H1 (cell line): ENCODE measurements around the gene FRK. TPM values are rescaled to one million over a fixed set of nuclear protein-coding genes. Genes with fewer than 3 reads are reported as not detected.

Source experiments
- CTCF ChIA-PET: fragments of 300-600 bp; sonication (Branson Sonifier 250); formaldehyde crosslinking; loops from one replicate; lab custom pipeline; 2021; ENCODE audit not compliant: partially characterized antibody; lab: Charles Lee
- POLR2A ChIA-PET: fragments of 300-600 bp; sonication (Branson Sonifier 250); formaldehyde crosslinking; loops from one replicate; lab custom pipeline; 2021; ENCODE audit warnings: inconsistent platforms; ENCODE audit not compliant: partially characterized antibody; lab: Charles Lee
- DNase-seq, 2 experiments: peaks; one replicate each; pipeline versions ENCODE4 v3.0.0 to v3.0.0-alpha.2; 2010 to 2022; ENCODE audit warnings: low spot score in 2 of 2, low read depth in 1 of 2, mixed read lengths in 1 of 2
- FAIRE-seq: peaks from 2 replicates; lab custom pipeline; 2011; peaks lifted over from hg19 to GRCh38; lab: Jason Lieb, UNC
- H2AFZ ChIP-seq: 2 replicates; pipeline ENCODE4 v1.8.1; 2012; ENCODE audit warnings: low read length, inconsistent platforms
- H2AK5ac ChIP-seq: 2 replicates; pipeline ENCODE4 v1.6.1; 2013; ENCODE audit warnings: low read depth, low read length
- H2BK120ac ChIP-seq: replicated peaks from 2 replicates; pipeline ENCODE3; 2013; ENCODE audit warnings: low read depth, low read length, inconsistent platforms
- H2BK12ac ChIP-seq: 2 replicates; pipeline ENCODE4 v1.6.1; 2013; ENCODE audit warnings: low read depth, low read length
- H2BK15ac ChIP-seq: 2 replicates; pipeline ENCODE4 v1.6.1; 2013; ENCODE audit warnings: low read length
- H2BK20ac ChIP-seq: 2 replicates; pipeline ENCODE4 v1.6.1; 2013; ENCODE audit warnings: low read length
- H2BK5ac ChIP-seq: 2 replicates; pipeline ENCODE4 v1.6.1; 2013; ENCODE audit warnings: low read depth, low read length
- H3K14ac ChIP-seq: 2 replicates; pipeline ENCODE4 v1.6.1; 2013; ENCODE audit warnings: inconsistent platforms; ENCODE audit not compliant: insufficient read length
- H3K18ac ChIP-seq: 2 replicates; pipeline ENCODE4 v1.6.1; 2013; ENCODE audit warnings: low read length; ENCODE audit errors: extremely low read depth
- H3K23ac ChIP-seq: 2 replicates; pipeline ENCODE4 v1.6.1; 2013; ENCODE audit warnings: inconsistent platforms; ENCODE audit not compliant: insufficient read length
- H3K23me2 ChIP-seq: 2 replicates; pipeline ENCODE4 v1.6.1; 2013; ENCODE audit warnings: low read depth, low read length
- H3K27ac ChIP-seq: 2 replicates; pipeline ENCODE4 v1.6.1; 2011; ENCODE audit warnings: low read depth, low read length, inconsistent platforms
- H3K27me3 ChIP-seq, 4 experiments: replicated peaks in 1 of 4; 1 replicate in 1 of 4; 2 replicates in 3 of 4; pipeline versions ENCODE4 v1.6.1 to v1.8.1; 2011 to 2013; ENCODE audit warnings: low read length in 3 of 4, mild to moderate bottlenecking in 3 of 4, inconsistent platforms in 2 of 4, mixed read lengths in 2 of 4, moderate library complexity in 1 of 4; ENCODE audit not compliant: control insufficient read depth in 3 of 4, insufficient read depth in 3 of 4; ENCODE audit errors: extremely low read depth in 1 of 4
- H3K36me3 ChIP-seq, 4 experiments: 2 replicates each; pipeline versions ENCODE4 v1.6.1 to v1.8.1; 2011 to 2013; ENCODE audit warnings: mild to moderate bottlenecking in 4 of 4, low read length in 3 of 4, moderate library complexity in 2 of 4, control low read depth in 1 of 4, inconsistent platforms in 1 of 4; ENCODE audit not compliant: insufficient read depth in 4 of 4, control insufficient read depth in 2 of 4
- H3K4ac ChIP-seq: replicated peaks from 2 replicates; pipeline ENCODE3; 2013; ENCODE audit warnings: low read length, low read depth, mixed read lengths, inconsistent platforms; ENCODE audit not compliant: insufficient read length
- H3K4me1 ChIP-seq, 4 experiments: replicated peaks in 1 of 4; 1 replicate in 1 of 4; 2 replicates in 3 of 4; pipeline versions ENCODE4 v1.6.1 to v1.8.1; 2011 to 2013; ENCODE audit warnings: low read length in 3 of 4, inconsistent platforms in 2 of 4, mixed read lengths in 1 of 4; ENCODE audit not compliant: insufficient read depth in 4 of 4, control insufficient read depth in 3 of 4
- H3K4me2 ChIP-seq, 2 experiments: 2 replicates each; pipeline versions ENCODE4 v1.6.1 to v1.8.1; 2011 to 2013; ENCODE audit warnings: low read depth in 2 of 2, low read length in 2 of 2, control low read depth in 1 of 2, inconsistent platforms in 1 of 2, mild to moderate bottlenecking in 1 of 2; ENCODE audit not compliant: insufficient read depth in 1 of 2
- H3K4me3 ChIP-seq, 4 experiments: fragments of 200-600, 300-600 bp in 1 of 4; sonication (generic), shearing (Covaris generic), sonication (Bioruptor Twin) in 1 of 4; 2 replicates each; pipeline versions ENCODE4 v1.5.1 to v1.8.1; 2011 to 2016; ENCODE audit warnings: low read length in 4 of 4, low read depth in 3 of 4, control low read depth in 2 of 4, inconsistent platforms in 2 of 4, mild to moderate bottlenecking in 2 of 4, mixed read lengths in 1 of 4, moderate library complexity in 1 of 4; ENCODE audit not compliant: insufficient read depth in 2 of 4; ENCODE audit errors: extremely low read depth in 1 of 4
- H3K56ac ChIP-seq: replicated peaks from 2 replicates; pipeline ENCODE3; 2013; ENCODE audit warnings: low read depth, mild to moderate bottlenecking, mixed read lengths, low read length, inconsistent platforms; ENCODE audit not compliant: insufficient read length
- H3K79me1 ChIP-seq: 2 replicates; pipeline ENCODE4 v1.6.1; 2013; ENCODE audit warnings: low read depth, low read length, control low read depth
- H3K79me2 ChIP-seq, 2 experiments: 2 replicates each; pipeline versions ENCODE4 v1.6.1 to v1.8.1; 2012 to 2013; ENCODE audit warnings: low read length in 2 of 2, mild to moderate bottlenecking in 2 of 2, inconsistent platforms in 1 of 2; ENCODE audit not compliant: insufficient read depth in 2 of 2, control insufficient read depth in 1 of 2
- H3K9ac ChIP-seq, 4 experiments: replicated peaks in 1 of 4; 1 replicate in 1 of 4; 2 replicates in 3 of 4; pipeline versions ENCODE4 v1.6.1 to v1.8.1; 2011 to 2013; ENCODE audit warnings: low read depth in 3 of 4, low read length in 3 of 4, control low read depth in 2 of 4, mild to moderate bottlenecking in 2 of 4, moderate library complexity in 2 of 4, inconsistent platforms in 1 of 4; ENCODE audit errors: extremely low read depth in 1 of 4
- H3K9me3 ChIP-seq, 2 experiments: 2 replicates each; pipeline versions ENCODE4 v1.6.1 to v1.8.1; 2012 to 2013; ENCODE audit warnings: mild to moderate bottlenecking in 2 of 2, moderate library complexity in 2 of 2, control low read depth in 1 of 2, inconsistent platforms in 1 of 2, low read depth in 1 of 2, low read length in 1 of 2, mixed read lengths in 1 of 2; ENCODE audit not compliant: insufficient read depth in 2 of 2
- H4K20me1 ChIP-seq, 2 experiments: replicated peaks in 1 of 2; 2 replicates each; pipeline versions ENCODE3 to v1.8.1; 2011 to 2013; ENCODE audit warnings: inconsistent platforms in 2 of 2, low read length in 2 of 2, mild to moderate bottlenecking in 1 of 2; ENCODE audit not compliant: insufficient read depth in 2 of 2, control insufficient read depth in 1 of 2
- H4K5ac ChIP-seq: 2 replicates; pipeline ENCODE4 v1.6.1; 2013; ENCODE audit warnings: low read length, low read depth, mixed read lengths, inconsistent platforms; ENCODE audit not compliant: insufficient read length
- H4K8ac ChIP-seq: 2 replicates; pipeline ENCODE4 v1.8.0; 2013; ENCODE audit warnings: mild to moderate bottlenecking, moderate library complexity, low read length, inconsistent platforms; ENCODE audit not compliant: insufficient read depth; ENCODE audit errors: extremely low read depth
- H4K91ac ChIP-seq: replicated peaks from 2 replicates; pipeline ENCODE3; 2013; ENCODE audit warnings: low read length, mixed read lengths, inconsistent platforms; ENCODE audit not compliant: insufficient read length
- CBX8 ChIP-seq: fragments of 300-800, 300-1000 bp; sonication (generic); IDR thresholded peaks from 2 replicates; pipeline ENCODE4 v1.7.1; 2016; ENCODE audit warnings: low read depth, low read length, borderline replicate concordance
- CHD1 ChIP-seq: IDR thresholded peaks from 2 replicates; pipeline ENCODE4 v1.6.1; 2012; ENCODE audit warnings: low read depth, low read length, improper control_type of control experiment
- CTBP2 ChIP-seq: IDR thresholded peaks from 2 replicates; pipeline ENCODE4 v1.7.0; 2011; ENCODE audit warnings: borderline replicate concordance, mild to moderate bottlenecking, moderate library complexity, mixed read lengths, low read length; ENCODE audit not compliant: insufficient read depth, insufficient read length
- GABPA ChIP-seq: IDR thresholded peaks from 2 replicates; pipeline ENCODE4 v1.6.1; 2011; ENCODE audit warnings: mild to moderate bottlenecking, low read length, moderate library complexity, borderline replicate concordance; ENCODE audit not compliant: insufficient read depth
- HDAC6 ChIP-seq: IDR thresholded peaks from one replicate; pipeline ENCODE4 v1.7.1; 2012; ENCODE audit warnings: low read depth, mild to moderate bottlenecking, inconsistent platforms, low read length, moderate library complexity
- RBBP5 ChIP-seq: IDR thresholded peaks from 2 replicates; pipeline ENCODE4 v1.7.1; 2012; ENCODE audit warnings: low read depth, mild to moderate bottlenecking, inconsistent platforms, low read length, moderate library complexity, borderline replicate concordance
- SRF ChIP-seq: IDR thresholded peaks from 2 replicates; pipeline ENCODE4 v1.6.1; 2011; ENCODE audit warnings: mild to moderate bottlenecking, low read depth, low read length, moderate library complexity
- TAF1 ChIP-seq: IDR thresholded peaks from 2 replicates; pipeline ENCODE4 v1.6.1; 2011; ENCODE audit warnings: mild to moderate bottlenecking, low read depth, low read length
- TCF12 ChIP-seq: IDR thresholded peaks from 2 replicates; pipeline ENCODE4 v1.6.1; 2011; ENCODE audit warnings: low read depth, mild to moderate bottlenecking, low read length
- TEAD4 ChIP-seq: IDR thresholded peaks from 2 replicates; pipeline ENCODE4 v1.6.1; 2012; ENCODE audit warnings: low read depth, low read length, inconsistent platforms, mixed read lengths
- WGBS, 2 experiments: shearing (Covaris generic) in 1 of 2; methylation state at CpG; one replicate each; pipeline versions ENCODE4 v1.1.6 to v1.1.7; 2013 to 2015; ENCODE audit warnings: low lambda C conversion rate in 2 of 2, mixed read lengths in 2 of 2, inconsistent platforms in 1 of 2, low coverage in 1 of 2, missing lambda C conversion rate in 1 of 2; ENCODE audit not compliant: insufficient replicate concordance in 2 of 2, insufficient coverage in 1 of 2, insufficient read length in 1 of 2; ENCODE audit errors: extremely low coverage in 1 of 2, missing lambda C conversion rate in 1 of 2; 5-methylcytosine and 5-hydroxymethylcytosine counted together
- polyA plus RNA-seq, 7 experiments: library from polyadenylated mRNA; depleted of rRNA in 3 of 7; stranded (reverse) in 5 of 7; unstranded in 2 of 7; fragments of >200 nt in 5 of 7; fragments of 200-250 nt in 2 of 7; gene quantifications; 1 replicate in 5 of 7; 2 replicates in 1 of 7; 4 replicates in 1 of 7; pipeline versions ENCODE4 v1.2.1 to v1.2.3, GENCODE V29; 2011 to 2013; ENCODE audit warnings: missing spikeins in 2 of 7, mixed read lengths in 2 of 7
- total RNA-seq: library from RNA; stranded (reverse); fragmentation: NEBNext Ultra II Directional; extraction: Animal tissue kit (Norgen Biotek cat#: 25700); gene quantifications from 2 replicates; pipeline ENCODE4 v1.2.1, GENCODE V29; 2021

Gene FRK
- total and polyA plus RNA-seq, 2 of the 8 experiments (the other 6 are each of a cell fraction or from before 2014, with no cell fraction given), result 0.11 to 0.24 TPM

- Histone ChIP-seq H3K4me2 (no peak overlapping the region), H4K20me1 (no peaks in the 10 kb centered on the region), H2BK5ac (no peak overlapping the region), H3K36me3 (no peaks in the 10 kb centered on the region), H3K79me2 (no peaks in the 10 kb centered on the region), H3K23me2 (no peaks in the 10 kb centered on the region), H3K9me3 (no peaks in the 10 kb centered on the region), H4K5ac (no peak overlapping the region), H2BK20ac (no peak overlapping the region), H3K27me3 (no peaks in the 10 kb centered on the region), H2BK120ac (no peak overlapping the region), H3K4ac (no peak overlapping the region), H4K8ac (no peak overlapping the region), H3K4me3 (no peak overlapping the region), H2BK15ac (no peak overlapping the region), H3K9ac (no peak overlapping the region), H3K27ac (no peak overlapping the region), H3K79me1 (no peaks in the 10 kb centered on the region), H3K18ac (no peak overlapping the region), H3K23ac (no peak overlapping the region), H2BK12ac (no peak overlapping the region), H3K56ac (no peak overlapping the region), H4K91ac (no peak overlapping the region), H3K4me1 (peaks cover 0 to 2% (median 0%) of the 10 kb centered on the region in 4 experiments; a peak in 1 of 7 replicates), H3K14ac (no peak overlapping the region), H2AK5ac (no peak overlapping the region), H2AFZ (no peak overlapping the region)
- POLR2A ChIA-PET, result no interaction called here
- WGBS, 2 experiments, result 89% methylated on average over 4 of the region's 4 CpGs; no CpG with 5 or more reads in 1 of the 2 experiments
- CTCF ChIA-PET, result interaction anchor here (0.8 kb wide), 1 partner anchor 9 kb away, joined by 3 read pairs; no protein-coding TSS in a partner anchor
- FAIRE-seq (no peak), DNase-seq (no peak)
- no peak for TF ChIP-seq CBX8
- TF ChIP-seq TEAD4, result no peak
- TF ChIP-seq CTBP2, result no peak
- TF ChIP-seq CHD1, result no peak
- TF ChIP-seq GABPA, result no peak
- TF ChIP-seq SRF, result no peak
- no peak for TF ChIP-seq HDAC6
- no peak for TF ChIP-seq RBBP5
- no peak for TF ChIP-seq TAF1
- TF ChIP-seq TCF12, result no peak
These were observed 25.1 kb downstream of the FRK start for GRCh38 chr6:116035616-116036015.
